Hippocampal formation (tissue), 2 donors: ENCODE results near the gene LRRC4B.
"Not testable (repeated sequence)": the region's sequence is repeated elsewhere in the genome, so short reads cannot be mapped to it uniquely, and the experiment has no call there.

Source experiments
- DNase-seq, 2 donors: peaks; one replicate each; lab custom pipeline; 2025; lab: John Stamatoyannopoulos, UW

Gene LRRC4B

GRCh38 chr19:50567882-50568727 is at the start of gene LRRC4B:
TSS of gene LRRC4B (minus strand) at chr19:50568435. CDS start at chr19:50548838, 19,597 bp downstream.
- peak; percentile 57 to 59 for DNase-seq

- not testable (repeated sequence) for DNase-seq
Observed at GRCh38 chr19:50612504-50613404, 44.5 kb upstream of the LRRC4B start.

- DNase-seq, result peak; percentile 86 to 94
Observed at GRCh38 chr19:50607874-50608785, 39.9 kb upstream of the LRRC4B start.

GRCh38 chr19:50607388-50607787 is 39.2 kb upstream of the LRRC4B start:
- no peak for DNase-seq

- DNase-seq, result not testable (repeated sequence)
Observed at GRCh38 chr19:50606059-50606836, 38.0 kb upstream of the LRRC4B start.

- DNase-seq, result not testable (repeated sequence)
Observed at GRCh38 chr19:50604264-50605073, 36.2 kb upstream of the LRRC4B start.

- no peak for DNase-seq
Observed at GRCh38 chr19:50602935-50603334, 34.7 kb upstream of the LRRC4B start.

GRCh38 chr19:50602496-50602895 is 34.3 kb upstream of the LRRC4B start:
- no peak for DNase-seq

GRCh38 chr19:50602089-50602422 is 33.8 kb upstream of the LRRC4B start:
- no peak for DNase-seq

- no peak for DNase-seq
Observed at GRCh38 chr19:50601407-50602088, 33.3 kb upstream of the LRRC4B start.

- DNase-seq, result no peak
Observed at GRCh38 chr19:50599427-50599826, 31.2 kb upstream of the LRRC4B start.

GRCh38 chr19:50590191-50590590 is 22.0 kb upstream of the LRRC4B start:
- no peak for DNase-seq

- not testable (repeated sequence) for DNase-seq
Observed at GRCh38 chr19:50581795-50582660, 13.8 kb upstream of the LRRC4B start.

GRCh38 chr19:50580970-50581634 is 12.9 kb upstream of the LRRC4B start:
- no peak for DNase-seq

GRCh38 chr19:50580240-50580639 is 12.0 kb upstream of the LRRC4B start:
- no peak for DNase-seq

- DNase-seq, result not testable (repeated sequence)
Observed at GRCh38 chr19:50576769-50577168, 8.5 kb upstream of the LRRC4B start.

GRCh38 chr19:50573741-50574461 is 5.7 kb upstream of the LRRC4B start:
- no peak for DNase-seq
